Upper lobe of right lung (tissue), 1 donor: ENCODE results near the gene RRBP1. TPM values are rescaled to one million over a fixed set of nuclear protein-coding genes. Genes with fewer than 3 reads are reported as not detected.
A peak's percentile ranks its signal among the peaks of the same experiment; 100 is the strongest.

Experiments used
- ATAC-seq: fragments of 200-7000 bp; cut with Tn5 transposase; one replicate; pipeline ENCODE4 v1.9.1; 2020; ENCODE audit warnings: mild to moderate bottlenecking, moderate library complexity
- DNase-seq: peaks from one replicate; pipeline ENCODE4 v3.0.0-alpha.2; 2020
- H3K27ac ChIP-seq: fragments of 200-600 bp; one replicate; pipeline ENCODE4 v1.8.0; 2022
- H3K27me3 ChIP-seq: fragments of 200-600 bp; one replicate; pipeline ENCODE4 v1.8.0; 2022; ENCODE audit warnings: mild to moderate bottlenecking
- H3K36me3 ChIP-seq: fragments of 200-600 bp; one replicate; pipeline ENCODE4 v1.8.0; 2022
- H3K4me1 ChIP-seq: fragments of 200-600 bp; one replicate; pipeline ENCODE4 v1.8.0; 2022
- H3K4me3 ChIP-seq: fragments of 200-600 bp; one replicate; pipeline ENCODE4 v1.8.0; 2022; ENCODE audit warnings: mild to moderate bottlenecking
- H3K9me3 ChIP-seq: fragments of 200-600 bp; one replicate; pipeline ENCODE4 v1.8.0; 2022
- intact Hi-C: fragments of 100-400 bp; cut with DNase I; formaldehyde crosslinking; loops from one replicate; pipeline ENCODE4 v1.11.0; 2022
- total RNA-seq: library from RNA; stranded (reverse); fragmentation: NEBNext Ultra II Directional; extraction: Animal tissue kit (Norgen Biotek cat#: 25700); gene quantifications from one replicate; pipeline ENCODE4 v1.2.1, GENCODE V29; 2021
- TF ChIP-seq, protein P1 (sequence below): fragments of 200-600 bp; IDR thresholded peaks from one replicate; pipeline ENCODE4 v1.8.0; 2022; ENCODE audit warnings: antibody characterized with exemption
- donor health status: DM: no; HTN: yes; CAD: no; lungs with severe emphysema.

RRBP1 gene
- total RNA-seq, 1 donor from 2014 or later = 166 TPM

DNA sequence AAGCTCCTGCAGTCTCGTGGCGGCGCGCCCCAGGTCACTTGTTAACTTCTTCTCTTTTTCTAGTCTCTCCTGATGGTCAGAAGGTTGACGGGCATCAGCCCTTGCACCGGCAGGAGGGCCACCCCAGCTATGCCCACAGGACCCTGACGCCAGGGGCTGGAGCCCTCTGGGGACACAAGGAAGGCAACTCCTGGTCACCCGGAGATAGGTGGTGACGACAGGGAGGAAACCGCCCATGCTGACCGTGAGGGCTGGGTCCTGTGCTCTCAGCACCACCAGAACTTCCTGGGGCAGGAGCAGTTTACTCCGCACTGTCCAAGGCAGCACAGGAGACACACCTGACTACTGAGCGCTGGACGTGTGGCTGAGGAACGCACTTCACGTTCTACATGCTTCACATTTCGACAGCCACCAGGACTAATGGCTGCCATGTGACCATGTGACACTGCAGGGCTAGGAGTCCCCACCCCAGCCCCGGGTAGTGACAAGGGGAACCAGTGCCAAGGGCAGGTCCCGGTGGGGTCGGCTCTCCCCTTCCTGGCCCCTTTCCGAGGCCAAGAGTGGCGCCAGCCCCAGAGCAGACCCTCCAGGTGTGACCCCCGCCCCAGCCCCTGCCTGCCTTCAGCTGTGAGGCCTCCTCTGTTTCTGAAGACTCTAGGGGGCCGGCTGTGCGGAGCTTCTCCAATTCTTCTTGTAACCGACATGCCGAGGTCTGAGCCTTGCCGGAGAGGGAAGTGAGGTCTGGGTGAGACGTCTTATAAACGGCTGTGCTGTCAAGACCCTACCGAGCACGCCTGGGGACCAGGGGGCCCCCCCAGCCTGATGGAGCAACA is 67.0 kb downstream of the RRBP1 start:
- intact Hi-C loops = loop anchor here (5.0 kb wide), 1 partner anchor 78 kb away; no protein-coding TSS in a partner anchor
- DNase-seq (peak; percentile 64), ATAC-seq (no peak)
- H3K27me3 ChIP-seq = no peaks in the 10 kb centered on the region
- H3K9me3 ChIP-seq = no peaks in the 10 kb centered on the region
- H3K4me1 ChIP-seq = peaks cover 40% of the 10 kb centered on the region
- H3K36me3 ChIP-seq = peaks cover 70% of the 10 kb centered on the region
- TF ChIP-seq, protein P1, sequence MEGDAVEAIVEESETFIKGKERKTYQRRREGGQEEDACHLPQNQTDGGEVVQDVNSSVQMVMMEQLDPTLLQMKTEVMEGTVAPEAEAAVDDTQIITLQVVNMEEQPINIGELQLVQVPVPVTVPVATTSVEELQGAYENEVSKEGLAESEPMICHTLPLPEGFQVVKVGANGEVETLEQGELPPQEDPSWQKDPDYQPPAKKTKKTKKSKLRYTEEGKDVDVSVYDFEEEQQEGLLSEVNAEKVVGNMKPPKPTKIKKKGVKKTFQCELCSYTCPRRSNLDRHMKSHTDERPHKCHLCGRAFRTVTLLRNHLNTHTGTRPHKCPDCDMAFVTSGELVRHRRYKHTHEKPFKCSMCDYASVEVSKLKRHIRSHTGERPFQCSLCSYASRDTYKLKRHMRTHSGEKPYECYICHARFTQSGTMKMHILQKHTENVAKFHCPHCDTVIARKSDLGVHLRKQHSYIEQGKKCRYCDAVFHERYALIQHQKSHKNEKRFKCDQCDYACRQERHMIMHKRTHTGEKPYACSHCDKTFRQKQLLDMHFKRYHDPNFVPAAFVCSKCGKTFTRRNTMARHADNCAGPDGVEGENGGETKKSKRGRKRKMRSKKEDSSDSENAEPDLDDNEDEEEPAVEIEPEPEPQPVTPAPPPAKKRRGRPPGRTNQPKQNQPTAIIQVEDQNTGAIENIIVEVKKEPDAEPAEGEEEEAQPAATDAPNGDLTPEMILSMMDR = no peak
- H3K4me3 ChIP-seq = no peak overlapping the region
- H3K27ac ChIP-seq = peak overlapping the region; percentile 34

DNA sequence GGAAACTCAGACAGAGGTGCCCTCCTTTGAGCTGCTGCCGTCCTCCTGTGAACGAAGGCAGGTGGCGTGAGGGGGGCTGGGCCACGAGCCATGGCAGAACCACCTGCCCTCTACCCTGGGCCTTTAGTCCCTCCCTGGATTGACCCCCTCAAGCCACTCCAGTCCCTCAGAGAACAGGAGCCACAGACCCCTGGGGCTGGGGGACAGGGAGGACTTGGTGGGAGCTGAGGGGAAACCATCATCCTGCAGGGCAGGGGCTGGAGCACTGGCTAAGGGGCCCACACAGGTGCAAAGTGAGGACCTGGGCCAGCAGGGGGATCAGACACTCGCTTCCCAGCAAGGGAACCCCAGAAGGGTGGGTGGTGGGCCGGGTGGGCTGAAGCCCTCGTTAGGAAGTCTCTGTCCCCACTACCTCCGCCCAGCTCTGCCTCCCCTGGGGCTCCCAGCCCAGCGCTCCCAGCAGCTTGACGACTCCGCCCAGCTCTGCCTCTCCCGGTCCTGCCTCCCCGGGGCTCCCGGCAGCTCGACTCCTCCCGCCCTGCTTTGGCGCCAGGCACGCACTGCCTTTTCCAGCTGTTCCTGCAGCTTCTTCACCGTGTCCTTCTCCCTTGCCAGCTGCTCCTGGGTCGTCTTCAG is 67.7 kb downstream of the RRBP1 start:
- Histone ChIP-seq H3K4me3 (no peak overlapping the region), H3K36me3 (peaks cover 62% of the 10 kb centered on the region), H3K4me1 (peaks cover 43% of the 10 kb centered on the region), H3K27me3 (no peaks in the 10 kb centered on the region), H3K9me3 (no peaks in the 10 kb centered on the region), H3K27ac (peak overlapping the region; percentile 34)
- intact Hi-C loops = no loop called here
- peak; percentile 30 for ATAC-seq
- peak; percentile 76 for DNase-seq
- TF ChIP-seq, protein P1 = no peak

DNA sequence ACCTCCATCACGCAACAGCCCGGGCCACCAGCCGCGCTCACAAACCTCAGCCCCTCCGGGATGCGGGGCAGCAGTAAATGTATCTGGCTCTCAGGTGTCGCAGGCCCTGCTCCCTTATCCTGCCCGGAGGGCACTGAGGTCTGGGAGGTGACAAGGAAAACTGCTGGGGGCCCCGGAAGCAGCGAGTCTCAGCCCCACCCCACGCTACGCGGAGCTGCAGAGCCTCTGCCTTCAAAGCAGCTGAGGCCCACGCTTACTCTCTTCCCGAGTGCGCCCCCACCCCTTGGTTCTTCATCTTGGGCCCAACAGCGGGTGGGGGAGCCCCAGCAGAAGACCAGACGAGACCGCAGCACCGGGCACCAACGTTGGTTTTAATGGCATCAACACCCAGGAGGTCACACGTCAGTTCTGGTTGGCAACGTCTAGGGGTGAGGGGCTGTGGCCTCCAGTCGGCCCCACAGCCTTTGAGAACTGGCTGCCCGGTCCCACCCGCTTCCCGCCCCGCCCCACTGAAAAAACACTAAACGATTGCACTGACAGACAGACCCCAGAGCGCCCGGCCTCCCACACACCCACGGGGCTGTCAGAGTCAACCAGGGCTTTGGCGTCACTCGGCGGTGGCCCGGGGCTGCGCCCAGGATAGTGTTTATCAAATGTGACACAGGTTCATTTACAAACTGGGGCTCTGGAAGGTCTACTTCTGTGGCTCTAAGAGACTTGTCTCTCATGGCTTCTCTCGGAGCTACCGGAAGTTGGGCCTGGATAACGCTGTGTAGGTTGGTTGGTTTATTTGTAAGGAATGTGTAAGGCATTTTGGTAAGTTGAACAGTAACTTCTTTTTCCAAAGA is 68.5 kb downstream of the RRBP1 start:
- H3K36me3 ChIP-seq = peaks cover 59% of the 10 kb centered on the region
- intact Hi-C loops = no loop called here
- DNase-seq = peak; percentile 64
- no peak overlapping the region for H3K27ac ChIP-seq
- TF ChIP-seq, protein P1 = no peak
- no peaks in the 10 kb centered on the region for H3K27me3 ChIP-seq
- H3K4me3 ChIP-seq = no peak overlapping the region
- peaks cover 43% of the 10 kb centered on the region for H3K4me1 ChIP-seq
- ATAC-seq = no peak
- H3K9me3 ChIP-seq = no peaks in the 10 kb centered on the region

DNA sequence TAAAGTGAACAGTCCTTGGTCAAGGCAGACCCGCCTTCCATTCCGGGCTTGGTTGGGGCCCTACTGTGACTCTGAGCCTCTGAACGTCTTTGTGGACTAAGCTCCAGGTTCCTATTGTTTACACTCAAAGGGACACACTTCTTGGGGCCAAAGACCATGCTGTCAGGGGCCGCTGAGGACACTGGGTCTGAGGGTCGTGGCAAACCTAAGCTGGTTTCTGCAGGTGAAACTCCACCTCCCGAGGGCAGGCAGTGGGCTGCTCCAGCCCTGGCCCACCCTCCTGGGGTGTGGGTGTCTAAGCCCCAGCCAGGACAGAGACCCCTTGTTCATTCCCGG is 69.1 kb downstream of the RRBP1 start:
- H3K4me3 ChIP-seq = no peak overlapping the region
- peak overlapping the region; percentile 74 for H3K27ac ChIP-seq
- no peak for ATAC-seq
- no peaks in the 10 kb centered on the region for H3K9me3 ChIP-seq
- TF ChIP-seq, protein P1 = no peak
- peaks cover 43% of the 10 kb centered on the region for H3K4me1 ChIP-seq
- no peaks in the 10 kb centered on the region for H3K27me3 ChIP-seq
- peak; percentile 56 for DNase-seq
- H3K36me3 ChIP-seq = peaks cover 59% of the 10 kb centered on the region
- intact Hi-C loops = no loop called here

- Histone ChIP-seq H3K4me1 (peaks cover 43% of the 10 kb centered on the region), H3K27me3 (no peaks in the 10 kb centered on the region), H3K9me3 (no peaks in the 10 kb centered on the region), H3K27ac (peak overlapping the region; percentile 74), H3K36me3 (peaks cover 59% of the 10 kb centered on the region), H3K4me3 (no peak overlapping the region)
- DNase-seq (peak; percentile 69), ATAC-seq (peak; percentile 48)
- intact Hi-C loops = no loop called here
- TF ChIP-seq, protein P1 = no peak
These were observed 69.6 kb downstream of the RRBP1 start for GRCh38 chr20:17612287-17612991.
